K562 (cell line): ENCODE results near the gene FHIT. TPM values are rescaled to one million over a fixed set of nuclear protein-coding genes. Genes with fewer than 3 reads are reported as not detected.

ENCODE experiments used
- KAT7 ChIP-seq: sonication (generic); formaldehyde crosslinking; IDR thresholded peaks from 2 replicates; pipeline ENCODE4 v1.8.0; 2022; ENCODE audit warnings: missing genetic modification reagents, mild to moderate bottlenecking, borderline replicate concordance
- MAFF ChIP-seq: IDR thresholded peaks from 2 replicates; pipeline ENCODE4 v1.6.1; 2012; ENCODE audit warnings: low read length, improper control_type of control experiment
- MAFG ChIP-seq: fragments of 450-650 bp; conservative IDR thresholded peaks from 2 replicates; pipeline ENCODE4 v1.6.1; 2016; ENCODE audit warnings: missing genetic modification characterization, missing compliant biosample characterization
- MAFK ChIP-seq: IDR thresholded peaks from 2 replicates; pipeline ENCODE4 v1.6.1; 2011; ENCODE audit warnings: low read length, improper control_type of control experiment
- NFYB ChIP-seq: IDR thresholded peaks from 2 replicates; pipeline ENCODE4 v1.6.1; 2011; ENCODE audit warnings: mild to moderate bottlenecking, moderate library complexity; ENCODE audit not compliant: insufficient read length; ENCODE audit errors: extremely low read depth
- TFE3 ChIP-seq: fragments of 450-650 bp; formaldehyde crosslinking; IDR thresholded peaks from 2 replicates; pipeline ENCODE4 v1.4.0; 2020; ENCODE audit warnings: mild to moderate bottlenecking, mixed read lengths
- ZNF707 ChIP-seq: fragments of 250-450 bp; sonication (Bioruptor Pico); conservative IDR thresholded peaks from 2 replicates; pipeline ENCODE4 v1.8.0; 2022; ENCODE audit warnings: inconsistent platforms, mild to moderate bottlenecking, moderate library complexity
- polyA plus RNA-seq, 8 experiments: library from polyadenylated mRNA; depleted of rRNA in 4 of 8; stranded (reverse) in 5 of 8; unstranded in 3 of 8; fragments of >200 nt; fragmentation: Nextera tagmentation in 2 of 8; fragmentation: Illumina TruSeq in 1 of 8; extraction: Ambion mirVana in 2 of 8; extraction: Trizol in 1 of 8; gene quantifications; 2 replicates each; pipeline versions ENCODE4 v1.2.1 to v1.2.3, GENCODE V29; 2011 to 2014; ENCODE audit warnings: inconsistent platforms in 1 of 8, missing spikeins in 1 of 8
- total RNA-seq, 7 experiments: library from RNA; depleted of rRNA in 6 of 7; stranded (reverse); fragments of >200 nt in 6 of 7; fragmentation: Illumina TruSeq in 2 of 7; extraction: Trizol in 2 of 7; gene quantifications; 2 replicates each; pipeline versions ENCODE4 v1.2.1 to v1.2.3, GENCODE V29; 2011 to 2021; ENCODE audit warnings: low replicate concordance in 1 of 7
- TF ChIP-seq, protein P1 (sequence below): fragments of 450-650 bp; IDR thresholded peaks from 2 replicates; pipeline ENCODE4 v1.6.1; 2017; ENCODE audit warnings: antibody characterized with exemption, mild to moderate bottlenecking
- TF ChIP-seq, protein P2 (sequence below): sonication (generic); formaldehyde crosslinking; IDR thresholded peaks from 2 replicates; pipeline ENCODE4 v1.8.0; 2023; ENCODE audit warnings: mild to moderate bottlenecking, missing genetic modification reagents
- TF ChIP-seq, protein P3 (sequence below): fragments of 450-650 bp; IDR thresholded peaks from 2 replicates; pipeline ENCODE4 v1.6.1; 2016; ENCODE audit warnings: mild to moderate bottlenecking

FHIT gene
- total and polyA plus RNA-seq, 9 of the 15 experiments (the other 6 are each of a cell fraction or from before 2014, with no cell fraction given) = 1.7 to 9.1 (median 4.3) TPM

- TF ChIP-seq, protein P1, sequence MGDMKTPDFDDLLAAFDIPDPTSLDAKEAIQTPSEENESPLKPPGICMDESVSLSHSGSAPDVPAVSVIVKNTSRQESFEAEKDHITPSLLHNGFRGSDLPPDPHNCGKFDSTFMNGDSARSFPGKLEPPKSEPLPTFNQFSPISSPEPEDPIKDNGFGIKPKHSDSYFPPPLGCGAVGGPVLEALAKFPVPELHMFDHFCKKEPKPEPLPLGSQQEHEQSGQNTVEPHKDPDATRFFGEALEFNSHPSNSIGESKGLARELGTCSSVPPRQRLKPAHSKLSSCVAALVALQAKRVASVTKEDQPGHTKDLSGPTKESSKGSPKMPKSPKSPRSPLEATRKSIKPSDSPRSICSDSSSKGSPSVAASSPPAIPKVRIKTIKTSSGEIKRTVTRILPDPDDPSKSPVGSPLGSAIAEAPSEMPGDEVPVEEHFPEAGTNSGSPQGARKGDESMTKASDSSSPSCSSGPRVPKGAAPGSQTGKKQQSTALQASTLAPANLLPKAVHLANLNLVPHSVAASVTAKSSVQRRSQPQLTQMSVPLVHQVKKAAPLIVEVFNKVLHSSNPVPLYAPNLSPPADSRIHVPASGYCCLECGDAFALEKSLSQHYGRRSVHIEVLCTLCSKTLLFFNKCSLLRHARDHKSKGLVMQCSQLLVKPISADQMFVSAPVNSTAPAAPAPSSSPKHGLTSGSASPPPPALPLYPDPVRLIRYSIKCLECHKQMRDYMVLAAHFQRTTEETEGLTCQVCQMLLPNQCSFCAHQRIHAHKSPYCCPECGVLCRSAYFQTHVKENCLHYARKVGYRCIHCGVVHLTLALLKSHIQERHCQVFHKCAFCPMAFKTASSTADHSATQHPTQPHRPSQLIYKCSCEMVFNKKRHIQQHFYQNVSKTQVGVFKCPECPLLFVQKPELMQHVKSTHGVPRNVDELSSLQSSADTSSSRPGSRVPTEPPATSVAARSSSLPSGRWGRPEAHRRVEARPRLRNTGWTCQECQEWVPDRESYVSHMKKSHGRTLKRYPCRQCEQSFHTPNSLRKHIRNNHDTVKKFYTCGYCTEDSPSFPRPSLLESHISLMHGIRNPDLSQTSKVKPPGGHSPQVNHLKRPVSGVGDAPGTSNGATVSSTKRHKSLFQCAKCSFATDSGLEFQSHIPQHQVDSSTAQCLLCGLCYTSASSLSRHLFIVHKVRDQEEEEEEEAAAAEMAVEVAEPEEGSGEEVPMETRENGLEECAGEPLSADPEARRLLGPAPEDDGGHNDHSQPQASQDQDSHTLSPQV = peak; percentile 55; the same call in 1 of the 2 replicates
- TF ChIP-seq KAT7 (CRISPR knock-in tag) (0 out of 2 replicates have a peak, but pooled peaks have one; percentile 28), MAFF (peak; percentile 60; the same call in 1 of the 2 replicates), MAFK (peak; percentile 63; the same call in 1 of the 2 replicates), MAFG (tag) (peak; percentile 51), TFE3 (CRISPR knock-in tag) (no peak), NFYB (peak; percentile 13), ZNF707 (CRISPR knock-in tag) (no peak)
- TF ChIP-seq, protein P2, sequence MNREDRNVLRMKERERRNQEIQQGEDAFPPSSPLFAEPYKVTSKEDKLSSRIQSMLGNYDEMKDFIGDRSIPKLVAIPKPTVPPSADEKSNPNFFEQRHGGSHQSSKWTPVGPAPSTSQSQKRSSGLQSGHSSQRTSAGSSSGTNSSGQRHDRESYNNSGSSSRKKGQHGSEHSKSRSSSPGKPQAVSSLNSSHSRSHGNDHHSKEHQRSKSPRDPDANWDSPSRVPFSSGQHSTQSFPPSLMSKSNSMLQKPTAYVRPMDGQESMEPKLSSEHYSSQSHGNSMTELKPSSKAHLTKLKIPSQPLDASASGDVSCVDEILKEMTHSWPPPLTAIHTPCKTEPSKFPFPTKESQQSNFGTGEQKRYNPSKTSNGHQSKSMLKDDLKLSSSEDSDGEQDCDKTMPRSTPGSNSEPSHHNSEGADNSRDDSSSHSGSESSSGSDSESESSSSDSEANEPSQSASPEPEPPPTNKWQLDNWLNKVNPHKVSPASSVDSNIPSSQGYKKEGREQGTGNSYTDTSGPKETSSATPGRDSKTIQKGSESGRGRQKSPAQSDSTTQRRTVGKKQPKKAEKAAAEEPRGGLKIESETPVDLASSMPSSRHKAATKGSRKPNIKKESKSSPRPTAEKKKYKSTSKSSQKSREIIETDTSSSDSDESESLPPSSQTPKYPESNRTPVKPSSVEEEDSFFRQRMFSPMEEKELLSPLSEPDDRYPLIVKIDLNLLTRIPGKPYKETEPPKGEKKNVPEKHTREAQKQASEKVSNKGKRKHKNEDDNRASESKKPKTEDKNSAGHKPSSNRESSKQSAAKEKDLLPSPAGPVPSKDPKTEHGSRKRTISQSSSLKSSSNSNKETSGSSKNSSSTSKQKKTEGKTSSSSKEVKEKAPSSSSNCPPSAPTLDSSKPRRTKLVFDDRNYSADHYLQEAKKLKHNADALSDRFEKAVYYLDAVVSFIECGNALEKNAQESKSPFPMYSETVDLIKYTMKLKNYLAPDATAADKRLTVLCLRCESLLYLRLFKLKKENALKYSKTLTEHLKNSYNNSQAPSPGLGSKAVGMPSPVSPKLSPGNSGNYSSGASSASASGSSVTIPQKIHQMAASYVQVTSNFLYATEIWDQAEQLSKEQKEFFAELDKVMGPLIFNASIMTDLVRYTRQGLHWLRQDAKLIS (CRISPR knock-in tag) = no peak
- TF ChIP-seq, protein P3, sequence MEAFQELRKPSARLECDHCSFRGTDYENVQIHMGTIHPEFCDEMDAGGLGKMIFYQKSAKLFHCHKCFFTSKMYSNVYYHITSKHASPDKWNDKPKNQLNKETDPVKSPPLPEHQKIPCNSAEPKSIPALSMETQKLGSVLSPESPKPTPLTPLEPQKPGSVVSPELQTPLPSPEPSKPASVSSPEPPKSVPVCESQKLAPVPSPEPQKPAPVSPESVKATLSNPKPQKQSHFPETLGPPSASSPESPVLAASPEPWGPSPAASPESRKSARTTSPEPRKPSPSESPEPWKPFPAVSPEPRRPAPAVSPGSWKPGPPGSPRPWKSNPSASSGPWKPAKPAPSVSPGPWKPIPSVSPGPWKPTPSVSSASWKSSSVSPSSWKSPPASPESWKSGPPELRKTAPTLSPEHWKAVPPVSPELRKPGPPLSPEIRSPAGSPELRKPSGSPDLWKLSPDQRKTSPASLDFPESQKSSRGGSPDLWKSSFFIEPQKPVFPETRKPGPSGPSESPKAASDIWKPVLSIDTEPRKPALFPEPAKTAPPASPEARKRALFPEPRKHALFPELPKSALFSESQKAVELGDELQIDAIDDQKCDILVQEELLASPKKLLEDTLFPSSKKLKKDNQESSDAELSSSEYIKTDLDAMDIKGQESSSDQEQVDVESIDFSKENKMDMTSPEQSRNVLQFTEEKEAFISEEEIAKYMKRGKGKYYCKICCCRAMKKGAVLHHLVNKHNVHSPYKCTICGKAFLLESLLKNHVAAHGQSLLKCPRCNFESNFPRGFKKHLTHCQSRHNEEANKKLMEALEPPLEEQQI = peak; percentile 39; the same call in 1 of the 2 replicates
These were observed 981.4 kb downstream of the FHIT start (continued) for GRCh38 chr3:60269829-60270266.
